Vagina (tissue), 2 donors: ENCODE data around the gene PTPRA. TPM values are rescaled to one million over a fixed set of nuclear protein-coding genes. Genes with fewer than 3 reads are reported as not detected.
"Not testable (repeated sequence)": the region's sequence is repeated elsewhere in the genome, so short reads cannot be mapped to it uniquely, and the experiment has no call there.

Experiments
- DNase-seq, 2 donors: peaks; one replicate each; pipeline ENCODE4 v3.0.0-alpha.2; 2017; ENCODE audit errors: extremely low spot score in 2 of 2
- H3K27ac ChIP-seq: fragments of 200-600 bp; sonication (generic); one replicate; pipeline ENCODE4 v1.5.1; 2019
- H3K27me3 ChIP-seq: fragments of 200-600 bp; sonication (generic); one replicate; pipeline ENCODE4 v1.5.1; 2019
- H3K36me3 ChIP-seq, 2 donors: fragments of 200-600 bp; sonication (generic); one replicate each; pipeline ENCODE4 v1.5.1; 2017 to 2019
- H3K4me1 ChIP-seq: fragments of 200-600 bp; sonication (generic); one replicate; pipeline ENCODE4 v1.5.1; 2019
- H3K4me3 ChIP-seq, 2 donors: fragments of 200-600 bp; sonication (generic); 1 replicate in 1 of 2; 2 replicates in 1 of 2; pipeline ENCODE4 v1.5.1; 2016 to 2019
- H3K9me3 ChIP-seq: fragments of 200-600 bp; sonication (generic); one replicate; pipeline ENCODE4 v1.5.1; 2019
- POLR2A ChIP-seq, 2 donors: fragments of 450-650 bp; IDR thresholded peaks; one replicate each; pipeline ENCODE4 v1.6.1; 2017; ENCODE audit warnings: antibody characterized with exemption in 2 of 2, mild to moderate bottlenecking in 2 of 2, moderate library complexity in 2 of 2
- POLR2AphosphoS5 ChIP-seq, 2 donors: sonication (generic); formaldehyde crosslinking; IDR thresholded peaks; one replicate each; pipeline ENCODE4 v1.9.0; 2017; ENCODE audit warnings: antibody characterized with exemption in 2 of 2, mild to moderate bottlenecking in 2 of 2, low read depth in 1 of 2; ENCODE audit not compliant: insufficient read depth in 1 of 2
- intact Hi-C: fragments of 100-400 bp; cut with DNase I; formaldehyde crosslinking; loops from one replicate; pipeline ENCODE4 v1.15.1; 2023
- total RNA-seq: library from RNA; depleted of rRNA; stranded (reverse); fragments of >200 nt; gene quantifications from one replicate; pipeline ENCODE4 v1.2.3, GENCODE V29; 2016
- TF ChIP-seq, protein P1 (sequence below), 3 experiments: fragments of 450-650 bp in 2 of 3; fragments of 200-600 bp in 1 of 3; sonication (generic) in 1 of 3; IDR thresholded peaks; one replicate each; pipeline ENCODE4 v1.5.1; 2017 to 2019; ENCODE audit warnings: antibody characterized with exemption in 3 of 3, mild to moderate bottlenecking in 2 of 3, moderate library complexity in 2 of 3

The PTPRA gene
- total RNA-seq, 1 donor from 2014 or later = 45.7 TPM

DNA sequence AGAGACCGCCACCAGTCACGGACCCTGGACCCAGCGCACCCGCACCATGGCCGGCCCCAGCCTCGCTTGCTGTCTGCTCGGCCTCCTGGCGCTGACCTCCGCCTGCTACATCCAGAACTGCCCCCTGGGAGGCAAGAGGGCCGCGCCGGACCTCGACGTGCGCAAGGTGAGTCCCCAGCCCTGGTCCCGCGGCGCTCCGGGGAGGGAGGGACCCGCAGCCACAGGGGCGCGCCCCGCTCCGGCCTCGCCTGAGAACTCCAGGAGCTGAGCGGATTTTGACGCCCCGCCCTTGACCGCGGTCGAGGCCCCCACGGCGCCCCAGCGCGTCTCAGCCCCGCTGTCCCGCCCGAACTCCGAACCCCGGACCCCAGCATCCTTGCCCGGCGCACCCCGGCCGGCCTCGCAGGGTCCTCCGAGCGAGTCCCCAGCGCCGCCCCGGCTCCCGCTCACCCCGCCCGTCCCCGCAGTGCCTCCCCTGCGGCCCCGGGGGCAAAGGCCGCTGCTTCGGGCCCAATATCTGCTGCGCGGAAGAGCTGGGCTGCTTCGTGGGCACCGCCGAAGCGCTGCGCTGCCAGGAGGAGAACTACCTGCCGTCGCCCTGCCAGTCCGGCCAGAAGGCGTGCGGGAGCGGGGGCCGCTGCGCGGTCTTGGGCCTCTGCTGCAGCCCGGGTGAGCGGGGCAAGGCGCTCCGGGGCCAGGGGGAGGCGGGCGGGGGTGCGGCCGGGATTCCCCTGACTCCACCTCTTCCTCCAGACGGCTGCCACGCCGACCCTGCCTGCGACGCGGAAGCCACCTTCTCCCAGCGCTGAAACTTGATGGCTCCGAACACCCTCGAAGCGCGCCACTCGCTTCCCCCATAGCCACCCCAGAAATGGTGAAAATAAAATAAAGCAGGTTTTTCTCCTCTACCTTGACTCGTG is 198.6 kb downstream of the PTPRA start, which contains the start of gene OXT:
Gene OXT, plus strand, starts transcription at position 11 of the 920 bp plus-strand sequence. Its CDS starts 36 bp downstream, at position 47.
- no peaks in the 10 kb centered on the region for H3K9me3 ChIP-seq
- peak within 1 kb of the TSS; percentile 50 to 60 for H3K4me3 ChIP-seq
- peak within 1 kb of the TSS; percentile 71 for H3K27ac ChIP-seq
- H3K27me3 ChIP-seq = no peaks in the 10 kb centered on the region
- no peaks in the 10 kb centered on the region for H3K36me3 ChIP-seq
- intact Hi-C loops = no loop called here
- TF ChIP-seq POLR2AphosphoS5 (IDR thresholded peaks at IDR 0.05; ENCODE audit: insufficient read depth in 1 of 2, low read depth in 1 of 2) (peak in 1 of 2 donors; percentile 46), POLR2A (IDR thresholded peaks at IDR 0.05) (peak in 1 of 2 donors; percentile 8)
- TF ChIP-seq, protein P1, sequence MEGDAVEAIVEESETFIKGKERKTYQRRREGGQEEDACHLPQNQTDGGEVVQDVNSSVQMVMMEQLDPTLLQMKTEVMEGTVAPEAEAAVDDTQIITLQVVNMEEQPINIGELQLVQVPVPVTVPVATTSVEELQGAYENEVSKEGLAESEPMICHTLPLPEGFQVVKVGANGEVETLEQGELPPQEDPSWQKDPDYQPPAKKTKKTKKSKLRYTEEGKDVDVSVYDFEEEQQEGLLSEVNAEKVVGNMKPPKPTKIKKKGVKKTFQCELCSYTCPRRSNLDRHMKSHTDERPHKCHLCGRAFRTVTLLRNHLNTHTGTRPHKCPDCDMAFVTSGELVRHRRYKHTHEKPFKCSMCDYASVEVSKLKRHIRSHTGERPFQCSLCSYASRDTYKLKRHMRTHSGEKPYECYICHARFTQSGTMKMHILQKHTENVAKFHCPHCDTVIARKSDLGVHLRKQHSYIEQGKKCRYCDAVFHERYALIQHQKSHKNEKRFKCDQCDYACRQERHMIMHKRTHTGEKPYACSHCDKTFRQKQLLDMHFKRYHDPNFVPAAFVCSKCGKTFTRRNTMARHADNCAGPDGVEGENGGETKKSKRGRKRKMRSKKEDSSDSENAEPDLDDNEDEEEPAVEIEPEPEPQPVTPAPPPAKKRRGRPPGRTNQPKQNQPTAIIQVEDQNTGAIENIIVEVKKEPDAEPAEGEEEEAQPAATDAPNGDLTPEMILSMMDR (IDR thresholded peaks at IDR 0.05) = no peak
- no peak for DNase-seq
- peaks cover 44% of the 10 kb centered on the region for H3K4me1 ChIP-seq

DNA sequence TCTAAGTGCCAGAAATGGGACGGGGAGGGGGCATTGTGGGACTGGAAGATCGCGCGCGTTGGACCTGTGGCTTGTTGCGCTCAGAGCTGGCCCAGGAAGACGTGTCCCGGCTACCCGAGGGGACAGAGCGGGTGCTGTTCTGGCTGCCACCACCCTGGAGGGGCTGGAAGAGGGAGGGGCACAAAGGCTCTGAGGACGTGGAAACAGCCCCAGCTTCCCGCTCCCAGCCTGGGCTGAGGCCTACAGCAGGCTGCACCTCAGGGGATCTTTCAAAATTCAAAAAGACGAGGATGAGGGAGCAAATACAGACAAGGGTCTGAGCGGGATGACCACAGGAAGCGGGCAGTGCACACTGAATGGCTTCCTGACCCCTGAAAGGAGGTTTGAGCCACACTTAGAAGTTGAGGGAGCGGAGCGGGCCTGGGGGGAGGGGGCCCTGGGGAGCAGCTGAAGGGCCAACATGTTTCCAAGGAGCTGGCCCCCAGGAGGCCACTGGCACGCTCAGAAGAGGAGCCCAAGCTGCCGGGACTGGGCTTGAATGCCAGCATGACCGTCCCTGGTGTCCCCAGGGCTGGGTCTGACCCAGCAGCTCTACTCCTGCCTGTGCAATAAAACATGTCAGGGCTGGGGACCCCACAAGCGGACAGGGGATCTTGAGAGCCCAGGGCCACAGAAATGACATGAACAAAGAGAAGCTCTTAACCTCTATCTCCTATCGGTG is 199.4 kb downstream of the PTPRA start:
- TF ChIP-seq POLR2AphosphoS5 (IDR thresholded peaks at IDR 0.05; ENCODE audit: insufficient read depth in 1 of 2, low read depth in 1 of 2) = no peak
- TF ChIP-seq, protein P1 (IDR thresholded peaks at IDR 0.05) = no peak
- TF ChIP-seq POLR2A (IDR thresholded peaks at IDR 0.05) = no peak

DNA sequence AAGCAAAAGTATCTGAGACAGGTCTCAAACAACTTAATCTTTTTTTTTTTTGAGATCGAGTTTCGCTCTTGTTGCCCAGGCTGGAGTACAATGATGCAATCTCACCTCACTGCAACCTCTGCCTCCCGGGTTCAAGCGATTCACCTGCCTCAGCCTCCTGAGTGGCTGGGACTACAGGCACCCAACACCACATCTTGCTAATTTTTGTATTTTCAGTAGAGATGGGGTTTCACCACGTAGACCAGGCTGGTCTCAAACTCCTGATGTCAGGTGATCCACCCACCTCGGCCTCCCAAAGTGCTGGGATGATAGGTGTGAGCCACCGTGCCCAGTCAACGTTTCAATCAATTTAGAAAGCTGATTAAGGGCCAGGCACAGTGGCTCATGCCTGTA is 200.0 kb downstream of the PTPRA start:
- H3K4me3 ChIP-seq, DNase-seq, H3K27me3 ChIP-seq, H3K27ac ChIP-seq, intact Hi-C loops, H3K9me3 ChIP-seq, H3K36me3 ChIP-seq: not testable (repeated sequence)
- H3K4me1 ChIP-seq = peaks cover 31% of the 10 kb centered on the region

More for the DNA sequence above, 199.4 kb downstream of the PTPRA start:
- H3K27me3 ChIP-seq = no peaks in the 10 kb centered on the region
- H3K27ac ChIP-seq = peak overlapping the region; percentile 71
- no peak for DNase-seq
- H3K36me3 ChIP-seq = no peaks in the 10 kb centered on the region
- intact Hi-C loops = no loop called here
- H3K4me1 ChIP-seq = peaks cover 35% of the 10 kb centered on the region
- no peaks in the 10 kb centered on the region for H3K9me3 ChIP-seq
- peak overlapping the region; percentile 50 to 60 for H3K4me3 ChIP-seq

DNA sequence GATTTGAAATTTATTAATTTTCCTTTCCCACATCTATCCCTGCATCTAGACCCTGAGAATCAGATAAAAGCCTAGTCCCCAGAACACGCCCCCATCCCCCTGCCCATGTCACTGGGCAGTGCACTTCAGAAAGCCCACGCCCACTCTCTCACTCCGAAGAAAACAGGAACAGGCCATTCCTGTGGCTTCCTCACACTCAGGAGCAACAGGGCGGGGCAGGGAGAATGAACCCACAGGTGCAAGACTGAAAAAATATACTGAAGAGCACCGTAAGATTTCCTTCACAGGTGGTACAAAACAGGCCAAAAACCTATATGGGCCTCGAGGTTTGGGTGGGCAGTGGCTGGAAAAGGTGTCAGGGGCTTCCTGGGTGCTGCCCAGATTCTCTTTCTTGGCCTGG is 201.5 kb downstream of the PTPRA start:
- H3K36me3 ChIP-seq = no peaks in the 10 kb centered on the region
- H3K9me3 ChIP-seq = no peaks in the 10 kb centered on the region
- no peak for DNase-seq
- no peaks in the 10 kb centered on the region for H3K27me3 ChIP-seq
- H3K27ac ChIP-seq = no peak overlapping the region
- peaks cover 18% of the 10 kb centered on the region for H3K4me1 ChIP-seq
- TF ChIP-seq POLR2A (IDR thresholded peaks at IDR 0.05) (no peak), POLR2AphosphoS5 (IDR thresholded peaks at IDR 0.05; ENCODE audit: insufficient read depth in 1 of 2, low read depth in 1 of 2) (no peak)
- TF ChIP-seq, protein P1 (IDR thresholded peaks at IDR 0.05) = no peak
- H3K4me3 ChIP-seq = no peak overlapping the region
- intact Hi-C loops = no loop called here

DNA sequence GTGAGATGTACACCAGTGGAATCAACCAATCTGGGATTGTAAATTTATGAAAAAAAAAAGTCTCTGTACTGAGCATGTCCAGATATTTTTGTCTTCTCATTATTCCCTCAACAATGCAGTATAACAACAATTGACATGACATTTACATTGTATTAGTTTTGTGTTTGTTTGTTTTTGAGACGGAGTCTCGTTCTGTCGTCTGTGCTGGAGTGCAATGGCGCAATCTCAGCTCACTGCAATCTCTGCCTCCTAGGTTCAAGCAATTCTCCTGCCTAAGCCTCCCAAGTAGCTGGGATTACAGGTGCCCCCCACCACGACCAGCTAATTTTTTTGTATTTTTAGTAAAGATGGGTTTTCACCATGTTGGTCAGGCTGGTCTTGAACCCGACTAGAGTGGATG is 202.0 kb downstream of the PTPRA start:
- peaks cover 20% of the 10 kb centered on the region for H3K4me1 ChIP-seq

More for the DNA sequence above, 202.0 kb downstream of the PTPRA start:
- H3K9me3 ChIP-seq, intact Hi-C loops, H3K27ac ChIP-seq, H3K27me3 ChIP-seq, H3K36me3 ChIP-seq, DNase-seq, H3K4me3 ChIP-seq: not testable (repeated sequence)
